Fibroblast of lung (primary cell): ENCODE measurements around the gene HECW1. TPM values are rescaled to one million over a fixed set of nuclear protein-coding genes. Genes with fewer than 3 reads are reported as not detected.

Source experiments
- DNase-seq, 2 donors: peaks; one replicate each; pipeline versions ENCODE4 v3.0.0 to v3.0.0-alpha.2; 2010; ENCODE audit warnings: low read depth in 2 of 2
- H2AFZ ChIP-seq: 2 replicates; pipeline ENCODE4 v1.5.1; 2012; ENCODE audit warnings: low read length, control low read depth, inconsistent platforms
- H3K27ac ChIP-seq: 2 replicates; pipeline ENCODE4 v1.5.1; 2011; ENCODE audit warnings: low read length, control low read depth; ENCODE audit not compliant: insufficient read depth
- H3K27me3 ChIP-seq: 2 replicates; pipeline ENCODE4 v1.5.1; 2011; ENCODE audit warnings: mild to moderate bottlenecking, low read length; ENCODE audit not compliant: control insufficient read depth, insufficient read depth
- H3K36me3 ChIP-seq: 2 replicates; pipeline ENCODE4 v1.5.1; 2011; ENCODE audit warnings: low read length; ENCODE audit not compliant: control insufficient read depth, insufficient read depth
- H3K4me1 ChIP-seq: 2 replicates; pipeline ENCODE4 v1.5.1; 2011; ENCODE audit warnings: low read length; ENCODE audit not compliant: control insufficient read depth, insufficient read depth; ENCODE audit errors: extremely low read depth
- H3K4me2 ChIP-seq: 2 replicates; pipeline ENCODE4 v1.5.1; 2011; ENCODE audit warnings: low read length, control low read depth; ENCODE audit not compliant: insufficient read depth; ENCODE audit errors: extremely low read depth
- H3K4me3 ChIP-seq, 4 experiments: fragments of 200-600 bp in 1 of 4; sonication (generic) in 1 of 4; replicated peaks in 1 of 4; 2 replicates each; pipeline ENCODE4 v1.5.1; 2011 to 2016; ENCODE audit warnings: low read length in 4 of 4, low read depth in 3 of 4, mild to moderate bottlenecking in 3 of 4, control low read depth in 2 of 4, inconsistent platforms in 1 of 4, mixed read lengths in 1 of 4; ENCODE audit not compliant: insufficient read depth in 1 of 4; ENCODE audit errors: control extremely low read depth in 1 of 4
- H3K79me2 ChIP-seq: 2 replicates; pipeline ENCODE4 v1.5.1; 2012; ENCODE audit warnings: mild to moderate bottlenecking, low read length, inconsistent platforms; ENCODE audit not compliant: control insufficient read depth, insufficient read depth
- H3K9ac ChIP-seq: 2 replicates; pipeline ENCODE4 v1.5.1; 2011; ENCODE audit warnings: mild to moderate bottlenecking, low read length, control low read depth; ENCODE audit not compliant: insufficient read depth
- H3K9me3 ChIP-seq: 2 replicates; pipeline ENCODE4 v1.5.1; 2012; ENCODE audit warnings: low read depth, low read length; ENCODE audit not compliant: control insufficient read depth, insufficient read depth
- H4K20me1 ChIP-seq: 2 replicates; pipeline ENCODE4 v1.5.1; 2011; ENCODE audit warnings: low read length; ENCODE audit not compliant: control insufficient read depth, insufficient read depth; ENCODE audit errors: extremely low read depth
- CTCF ChIP-seq, 2 donors: IDR thresholded peaks in 1 of 2; conservative IDR thresholded peaks in 1 of 2; 1 replicate in 1 of 2; 2 replicates in 1 of 2; pipeline ENCODE4 v1.5.1; 2011 to 2012; ENCODE audit warnings: low read length in 2 of 2, control low read depth in 1 of 2, inconsistent platforms in 1 of 2, low read depth in 1 of 2, mild to moderate bottlenecking in 1 of 2
- EZH2 ChIP-seq: IDR thresholded peaks from 2 replicates; pipeline ENCODE4 v1.5.1; 2012; ENCODE audit warnings: low read length, control low read depth, mild to moderate bottlenecking; ENCODE audit errors: missing control alignments
- polyA plus RNA-seq, 2 donors: library from polyadenylated mRNA; depleted of rRNA in 1 of 2; stranded (reverse) in 1 of 2; unstranded in 1 of 2; fragments of >200 nt; gene quantifications; 2 replicates each; pipeline ENCODE4 v1.2.1, GENCODE V29; 2011 to 2012; ENCODE audit warnings: missing spikeins in 1 of 2
- total RNA-seq: library from RNA; depleted of rRNA; stranded (reverse); fragments of >200 nt; gene quantifications from 2 replicates; pipeline ENCODE4 v1.2.1, GENCODE V29; 2014

The HECW1 gene
- total and polyA plus RNA-seq, 2 donors (not counting 1 experiment from before 2014, with no cell fraction given): 1.1 to 6.1 TPM

GRCh38 chr7:43476896-43477295 is 364.4 kb downstream of the HECW1 start:
- H3K4me1 ChIP-seq: no peaks in the 10 kb centered on the region
- H3K4me2 ChIP-seq: no peak overlapping the region
- no peaks in the 10 kb centered on the region for H3K27me3 ChIP-seq
- TF ChIP-seq EZH2 (no peak), CTCF (conservative IDR thresholded peaks at IDR 0.05 in 1 of 2, IDR thresholded peaks at IDR 0.05 in 1 of 2; ENCODE audit: low read depth in 1 of 2, low read length in 2 of 2) (no peak)
- no peak overlapping the region for H3K27ac ChIP-seq
- no peak for DNase-seq
- no peak overlapping the region for H3K4me3 ChIP-seq
- H3K79me2 ChIP-seq: no peaks in the 10 kb centered on the region
- no peaks in the 10 kb centered on the region for H3K9me3 ChIP-seq
- H2AFZ ChIP-seq: no peak overlapping the region
- no peak overlapping the region for H3K9ac ChIP-seq
- no peaks in the 10 kb centered on the region for H4K20me1 ChIP-seq
- H3K36me3 ChIP-seq: no peaks in the 10 kb centered on the region

- Histone ChIP-seq H3K27me3 (no peaks in the 10 kb centered on the region), H4K20me1 (no peaks in the 10 kb centered on the region), H3K4me1 (peaks cover 2% of the 10 kb centered on the region), H3K4me2 (no peak overlapping the region), H2AFZ (no peak overlapping the region), H3K4me3 (no peak overlapping the region), H3K9me3 (no peaks in the 10 kb centered on the region), H3K27ac (no peak overlapping the region), H3K79me2 (no peaks in the 10 kb centered on the region), H3K9ac (no peak overlapping the region), H3K36me3 (no peaks in the 10 kb centered on the region)
- no peak for TF ChIP-seq EZH2
- no peak for TF ChIP-seq CTCF (conservative IDR thresholded peaks at IDR 0.05 in 1 of 2, IDR thresholded peaks at IDR 0.05 in 1 of 2; ENCODE audit: low read depth in 1 of 2, low read length in 2 of 2)
- no peak for DNase-seq
Measured at GRCh38 chr7:43479042-43479441, 366.6 kb downstream of the HECW1 start.

- DNase-seq: no peak
- TF ChIP-seq EZH2: no peak
- TF ChIP-seq CTCF (conservative IDR thresholded peaks at IDR 0.05 in 1 of 2, IDR thresholded peaks at IDR 0.05 in 1 of 2; ENCODE audit: low read depth in 1 of 2, low read length in 2 of 2): no peak
- peaks cover 2% of the 10 kb centered on the region for H3K4me1 ChIP-seq
Measured at GRCh38 chr7:43479543-43479942, 367.1 kb downstream of the HECW1 start.

More at GRCh38 chr7:43479543-43479942, 367.1 kb downstream of the HECW1 start:
- Histone ChIP-seq H3K79me2 (no peaks in the 10 kb centered on the region), H3K36me3 (no peaks in the 10 kb centered on the region), H2AFZ (no peak overlapping the region), H3K9ac (no peak overlapping the region), H3K4me3 (no peak overlapping the region), H4K20me1 (no peaks in the 10 kb centered on the region), H3K27ac (no peak overlapping the region), H3K4me2 (no peak overlapping the region), H3K27me3 (no peaks in the 10 kb centered on the region), H3K9me3 (no peaks in the 10 kb centered on the region)
